Suprapubic skin (tissue), 4 donors: ENCODE results near the gene LOX.

Experiments
- CTCF ChIP-seq, 2 donors: fragments of 200-600 bp in 1 of 2; fragments of 450-650 bp in 1 of 2; sonication (generic) in 1 of 2; IDR thresholded peaks; one replicate each; pipeline ENCODE4 v1.5.1; 2016 to 2019; ENCODE audit warnings: antibody characterized with exemption in 2 of 2, mild to moderate bottlenecking in 1 of 2, moderate library complexity in 1 of 2
- EP300 ChIP-seq: sonication (generic); formaldehyde crosslinking; IDR thresholded peaks from one replicate; pipeline ENCODE4 v1.6.1; 2017; ENCODE audit warnings: antibody characterized with exemption
- POLR2A ChIP-seq, 2 donors: fragments of 450-650 bp; IDR thresholded peaks; one replicate each; pipeline ENCODE4 v1.6.1; 2017; ENCODE audit warnings: antibody characterized with exemption in 2 of 2, mild to moderate bottlenecking in 2 of 2, moderate library complexity in 2 of 2
- POLR2AphosphoS5 ChIP-seq, 3 donors: sonication (generic); formaldehyde crosslinking; IDR thresholded peaks; one replicate each; pipeline ENCODE4 v1.6.1; 2017; ENCODE audit warnings: antibody characterized with exemption in 3 of 3

- no peak for TF ChIP-seq CTCF (IDR thresholded peaks at IDR 0.05)
- no peak for TF ChIP-seq EP300
- TF ChIP-seq POLR2A (IDR thresholded peaks at IDR 0.05): no peak
- no peak for TF ChIP-seq POLR2AphosphoS5 (IDR thresholded peaks at IDR 0.05)
These were observed 29.0 kb upstream of the LOX start for GRCh38 chr5:122107016-122107415.
